ENCODE results near the gene ANO1. TPM values are rescaled to one million over a fixed set of nuclear protein-coding genes. Genes with fewer than 3 reads are reported as not detected.

The ANO1 gene
- total and polyA plus RNA-seq, 4 donors, result 25.5 to 136 (median 69.8) TPM

GRCh38 chr11:70205766-70206165, 127.6 kb downstream of the ANO1 start:
- H3K9me3 ChIP-seq (ENCODE audit: control insufficient read depth, low read length), result no peaks in the 10 kb centered on the region
- no peak overlapping the region for H3K4me3 ChIP-seq (ENCODE audit: low read length in 2 of 2)
- WGBS, 2 donors, result 81 to 82% methylated on average over 7 of the region's 7 CpGs
- DNase-seq (peak in 1 of 2 donors; percentile 8), ATAC-seq (ENCODE audit: low FRiP score) (no peak)
- no peaks in the 10 kb centered on the region for H3K27me3 ChIP-seq (ENCODE audit: control insufficient read depth in 1 of 2, insufficient read depth in 2 of 2, low read length in 1 of 2)
- H3K27ac ChIP-seq (ENCODE audit: low read depth in 1 of 2, low read length in 2 of 2), result no peak overlapping the region
- peaks cover 3 to 8% of the 10 kb centered on the region in 2 donors for H3K36me3 ChIP-seq (ENCODE audit: control insufficient read depth in 1 of 2, insufficient read depth in 2 of 2, low read length in 1 of 2)
- no peaks in the 10 kb centered on the region for H3K4me1 ChIP-seq (ENCODE audit: control insufficient read depth in 1 of 2, insufficient read depth in 2 of 2, low read length in 2 of 2)
- intact Hi-C loops (cut with DNase I), result no loop called here

DNA sequence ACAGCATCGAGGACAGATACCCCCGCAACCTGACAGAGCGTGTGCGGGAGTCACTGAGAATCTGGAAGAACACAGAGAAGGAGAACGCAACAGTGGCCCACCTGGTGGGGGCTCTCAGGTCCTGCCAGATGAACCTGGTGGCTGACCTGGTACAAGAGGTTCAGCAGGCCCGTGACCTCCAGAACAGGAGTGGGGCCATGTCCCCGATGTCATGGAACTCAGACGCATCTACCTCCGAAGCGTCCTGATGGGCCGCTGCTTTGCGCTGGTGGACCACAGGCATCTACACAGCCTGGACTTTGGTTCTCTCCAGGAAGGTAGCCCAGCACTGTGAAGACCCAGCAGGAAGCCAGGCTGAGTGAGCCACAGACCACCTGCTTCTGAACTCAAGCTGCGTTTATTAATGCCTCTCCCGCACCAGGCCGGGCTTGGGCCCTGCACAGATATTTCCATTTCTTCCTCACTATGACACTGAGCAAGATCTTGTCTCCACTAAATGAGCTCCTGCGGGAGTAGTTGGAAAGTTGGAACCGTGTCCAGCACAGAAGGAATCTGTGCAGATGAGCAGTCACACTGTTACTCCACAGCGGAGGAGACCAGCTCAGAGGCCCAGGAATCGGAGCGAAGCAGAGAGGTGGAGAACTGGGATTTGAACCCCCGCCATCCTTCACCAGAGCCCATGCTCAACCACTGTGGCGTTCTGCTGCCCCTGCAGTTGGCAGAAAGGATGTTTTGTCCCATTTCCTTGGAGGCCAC, 128.3 kb downstream of the ANO1 start:
- peak in 1 of 2 donors; percentile 44 for DNase-seq
- intact Hi-C loops (cut with DNase I), result no loop called here
- Histone ChIP-seq H3K4me1 (ENCODE audit: control insufficient read depth in 1 of 2, insufficient read depth in 2 of 2, low read length in 2 of 2) (no peaks in the 10 kb centered on the region), H3K9me3 (ENCODE audit: control insufficient read depth, low read length) (no peaks in the 10 kb centered on the region), H3K27me3 (ENCODE audit: control insufficient read depth in 1 of 2, insufficient read depth in 2 of 2, low read length in 1 of 2) (no peaks in the 10 kb centered on the region), H3K27ac (ENCODE audit: low read depth in 1 of 2, low read length in 2 of 2) (no peak overlapping the region), H3K4me3 (ENCODE audit: low read length in 2 of 2) (no peak overlapping the region), H3K36me3 (ENCODE audit: control insufficient read depth in 1 of 2, insufficient read depth in 2 of 2, low read length in 1 of 2) (peaks cover 3 to 8% of the 10 kb centered on the region in 2 donors)
- ATAC-seq (ENCODE audit: low FRiP score), result no peak
- 93 to 94% methylated on average over 22 of the region's 22 CpGs for WGBS, 2 donors

GRCh38 chr11:70206982-70207376, 128.9 kb downstream of the ANO1 start:
- Histone ChIP-seq H3K9me3 (ENCODE audit: control insufficient read depth, low read length) (no peaks in the 10 kb centered on the region), H3K27me3 (ENCODE audit: control insufficient read depth in 1 of 2, insufficient read depth in 2 of 2, low read length in 1 of 2) (no peaks in the 10 kb centered on the region), H3K36me3 (ENCODE audit: control insufficient read depth in 1 of 2, insufficient read depth in 2 of 2, low read length in 1 of 2) (peaks cover 3 to 8% of the 10 kb centered on the region in 2 donors), H3K27ac (ENCODE audit: low read depth in 1 of 2, low read length in 2 of 2) (no peak overlapping the region), H3K4me3 (ENCODE audit: low read length in 2 of 2) (no peak overlapping the region), H3K4me1 (ENCODE audit: control insufficient read depth in 1 of 2, insufficient read depth in 2 of 2, low read length in 2 of 2) (no peaks in the 10 kb centered on the region)
- no peak for DNase-seq
- intact Hi-C loops (cut with DNase I), result no loop called here
- ATAC-seq (ENCODE audit: low FRiP score), result no peak
- WGBS, 2 donors, result 72 to 79% methylated on average over 6 of the region's 6 CpGs

GRCh38 chr11:70207531-70208131, 129.5 kb downstream of the ANO1 start:
- intact Hi-C loops (cut with DNase I), result no loop called here
- Histone ChIP-seq H3K4me1 (ENCODE audit: control insufficient read depth in 1 of 2, insufficient read depth in 2 of 2, low read length in 2 of 2) (no peaks in the 10 kb centered on the region), H3K27ac (ENCODE audit: low read depth in 1 of 2, low read length in 2 of 2) (no peak overlapping the region), H3K9me3 (ENCODE audit: control insufficient read depth, low read length) (no peaks in the 10 kb centered on the region), H3K36me3 (ENCODE audit: control insufficient read depth in 1 of 2, insufficient read depth in 2 of 2, low read length in 1 of 2) (peaks cover 3 to 8% of the 10 kb centered on the region in 2 donors), H3K4me3 (ENCODE audit: low read length in 2 of 2) (no peak overlapping the region), H3K27me3 (ENCODE audit: control insufficient read depth in 1 of 2, insufficient read depth in 2 of 2, low read length in 1 of 2) (no peaks in the 10 kb centered on the region)
- DNase-seq (peak in 1 of 2 donors; percentile 21), ATAC-seq (ENCODE audit: low FRiP score) (no peak)
- WGBS, 2 donors, result 86 to 90% methylated on average over 15 of the region's 15 CpGs

DNA sequence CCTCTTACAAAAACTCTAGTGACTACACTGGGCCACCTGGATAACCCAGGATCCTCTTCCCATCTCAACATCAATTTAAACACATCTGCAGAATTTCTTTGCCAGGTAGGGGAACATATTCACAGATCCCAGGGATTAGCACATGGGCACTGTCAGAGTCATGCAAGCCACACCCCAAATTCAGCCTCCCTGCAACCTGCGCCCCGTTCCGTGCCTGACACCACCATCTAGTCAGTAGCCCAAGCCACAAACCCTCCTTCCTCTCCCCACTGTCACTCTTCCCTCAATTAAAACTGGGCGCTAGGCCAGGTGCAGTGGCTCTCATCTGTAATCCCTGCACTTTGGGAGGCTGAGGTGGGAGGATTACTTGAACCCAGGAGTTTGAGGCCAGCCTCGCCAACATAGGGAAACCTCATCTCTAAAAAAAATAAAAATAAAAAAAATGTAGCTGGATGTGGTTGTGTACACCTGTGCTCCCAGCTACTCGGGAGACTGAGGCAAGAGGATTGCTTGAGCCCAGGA, 131.3 kb downstream of the ANO1 start:
- Histone ChIP-seq H3K4me3 (ENCODE audit: low read length in 2 of 2) (no peak overlapping the region), H3K4me1 (ENCODE audit: control insufficient read depth in 1 of 2, insufficient read depth in 2 of 2, low read length in 2 of 2) (no peaks in the 10 kb centered on the region), H3K27me3 (ENCODE audit: control insufficient read depth in 1 of 2, insufficient read depth in 2 of 2, low read length in 1 of 2) (no peaks in the 10 kb centered on the region), H3K9me3 (ENCODE audit: control insufficient read depth, low read length) (no peaks in the 10 kb centered on the region), H3K36me3 (ENCODE audit: control insufficient read depth in 1 of 2, insufficient read depth in 2 of 2, low read length in 1 of 2) (peaks cover 3 to 8% of the 10 kb centered on the region in 2 donors), H3K27ac (ENCODE audit: low read depth in 1 of 2, low read length in 2 of 2) (no peak overlapping the region)
- intact Hi-C loops (cut with DNase I), result no loop called here
- 88 to 95% methylated on average over 6 of the region's 6 CpGs for WGBS, 2 donors
- peak in 1 of 2 donors; percentile 29 for DNase-seq
- ATAC-seq (ENCODE audit: low FRiP score), result no peak

- peaks cover 3 to 8% of the 10 kb centered on the region in 2 donors for H3K36me3 ChIP-seq (ENCODE audit: control insufficient read depth in 1 of 2, insufficient read depth in 2 of 2, low read length in 1 of 2)
- H3K4me3 ChIP-seq (ENCODE audit: low read length in 2 of 2), result no peak overlapping the region
- ATAC-seq (ENCODE audit: low FRiP score) (peak; percentile 62), DNase-seq (peak in 1 of 2 donors; percentile 45)
- WGBS, 2 donors, result 74 to 80% methylated on average over 8 of the region's 8 CpGs
- intact Hi-C loops (cut with DNase I), result no loop called here
- H3K4me1 ChIP-seq (ENCODE audit: control insufficient read depth in 1 of 2, insufficient read depth in 2 of 2, low read length in 2 of 2), result no peaks in the 10 kb centered on the region
- no peaks in the 10 kb centered on the region for H3K9me3 ChIP-seq (ENCODE audit: control insufficient read depth, low read length)
- no peaks in the 10 kb centered on the region for H3K27me3 ChIP-seq (ENCODE audit: control insufficient read depth in 1 of 2, insufficient read depth in 2 of 2, low read length in 1 of 2)
- no peak overlapping the region for H3K27ac ChIP-seq (ENCODE audit: low read depth in 1 of 2, low read length in 2 of 2)
Observed at GRCh38 chr11:70210051-70210501, 132.0 kb downstream of the ANO1 start.

GRCh38 chr11:70210530-70210929, 132.4 kb downstream of the ANO1 start:
- DNase-seq (peak in 1 of 2 donors; percentile 6), ATAC-seq (ENCODE audit: low FRiP score) (no peak)
- 88 to 91% methylated on average over 5 of the region's 5 CpGs for WGBS, 2 donors
- intact Hi-C loops (cut with DNase I), result no loop called here
- H3K4me1 ChIP-seq (ENCODE audit: control insufficient read depth in 1 of 2, insufficient read depth in 2 of 2, low read length in 2 of 2), result no peaks in the 10 kb centered on the region
- peaks cover 3 to 8% of the 10 kb centered on the region in 2 donors for H3K36me3 ChIP-seq (ENCODE audit: control insufficient read depth in 1 of 2, insufficient read depth in 2 of 2, low read length in 1 of 2)
- H3K4me3 ChIP-seq (ENCODE audit: low read length in 2 of 2), result no peak overlapping the region
- H3K27ac ChIP-seq (ENCODE audit: low read depth in 1 of 2, low read length in 2 of 2), result no peak overlapping the region
- H3K9me3 ChIP-seq (ENCODE audit: control insufficient read depth, low read length), result no peaks in the 10 kb centered on the region
- H3K27me3 ChIP-seq (ENCODE audit: control insufficient read depth in 1 of 2, insufficient read depth in 2 of 2, low read length in 1 of 2), result no peaks in the 10 kb centered on the region

GRCh38 chr11:70212227-70212811, 134.2 kb downstream of the ANO1 start:
- 67 to 72% methylated on average over 12 to 13 of the region's 13 CpGs for WGBS, 2 donors
- DNase-seq (peak in 1 of 2 donors; percentile 38), ATAC-seq (ENCODE audit: low FRiP score) (no peak)
- H3K9me3 ChIP-seq (ENCODE audit: control insufficient read depth, low read length), result no peaks in the 10 kb centered on the region
- H3K4me3 ChIP-seq (ENCODE audit: low read length in 2 of 2), result no peak overlapping the region
- intact Hi-C loops (cut with DNase I), result no loop called here
- peaks cover 3% of the 10 kb centered on the region in 2 donors for H3K36me3 ChIP-seq (ENCODE audit: control insufficient read depth in 1 of 2, insufficient read depth in 2 of 2, low read length in 1 of 2)
- H3K27ac ChIP-seq (ENCODE audit: low read depth in 1 of 2, low read length in 2 of 2), result no peak overlapping the region
- no peaks in the 10 kb centered on the region for H3K4me1 ChIP-seq (ENCODE audit: control insufficient read depth in 1 of 2, insufficient read depth in 2 of 2, low read length in 2 of 2)
- no peaks in the 10 kb centered on the region for H3K27me3 ChIP-seq (ENCODE audit: control insufficient read depth in 1 of 2, insufficient read depth in 2 of 2, low read length in 1 of 2)

All from aorta (tissue), 5 donors.